Measurements from ENCODE around the gene PTH1R.

Gene PTH1R

DNA sequence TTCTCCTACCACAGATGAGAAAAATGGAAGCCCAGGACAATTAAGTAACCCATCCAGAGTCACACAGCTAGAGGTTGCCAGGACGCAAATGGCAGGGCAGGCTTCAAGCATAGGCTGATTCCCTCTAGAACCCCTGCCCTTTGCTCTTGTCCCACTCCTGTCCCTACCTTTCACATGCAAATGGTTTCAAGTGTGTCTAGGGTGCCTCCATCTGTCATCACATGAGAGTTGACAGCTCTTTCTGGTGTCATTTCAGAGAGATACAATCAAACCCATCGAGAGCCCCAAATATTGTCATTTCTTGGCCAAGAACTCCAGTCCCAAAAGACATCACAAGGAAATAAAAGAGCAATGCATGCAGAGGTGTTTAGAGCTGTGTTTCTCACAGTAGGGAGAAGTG lies 75.3 kb downstream of the PTH1R start:
- no peak for DNase-seq

Data from DMS79 treated with DMSO at 0.1 percent for 48 hours (cell line).